Stimulated activated CD4-positive, alpha-beta T cell treated with anti-CD3 and anti-CD28 coated beads, TNF-alpha, amount 100 ng/mL, for 48 hours (primary cell): ENCODE data around the gene LRP10.

ENCODE experiments used
- DNase-seq, 3 donors: peaks; one replicate each; pipeline ENCODE4 v3.0.0-alpha.2; 2020; ENCODE audit warnings: low read depth in 3 of 3

Gene LRP10

GRCh38 chr14:22918804-22919600 lies 47.5 kb downstream of the LRP10 start, which contains the start of gene RBM23:
TSS of gene RBM23 (minus strand) at chr14:22919149.
- DNase-seq = peak; percentile 99 to 100 (median 99)

GRCh38 chr14:22919601-22919921 lies 48.0 kb downstream of the LRP10 start:
- DNase-seq = no peak

DNA sequence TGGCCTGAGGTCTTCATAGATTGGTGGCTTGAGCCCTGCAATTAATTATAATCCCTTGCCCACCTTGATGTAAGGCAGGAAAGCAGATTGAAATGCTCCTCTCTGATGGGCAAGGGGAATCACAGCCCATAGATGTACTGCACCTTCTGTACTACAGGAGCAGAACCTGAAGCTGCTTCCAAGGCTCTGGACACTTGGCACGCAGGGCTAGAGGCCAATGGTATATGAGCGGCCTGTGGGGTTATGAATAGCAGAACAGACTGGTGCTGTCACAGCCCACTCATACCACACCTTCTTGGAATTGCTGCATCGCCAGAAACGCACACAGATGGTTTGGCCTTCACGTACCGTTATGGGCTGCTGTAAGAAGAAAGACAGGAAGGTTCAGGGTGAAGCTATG lies 49.2 kb downstream of the LRP10 start:
- no peak for DNase-seq

DNA sequence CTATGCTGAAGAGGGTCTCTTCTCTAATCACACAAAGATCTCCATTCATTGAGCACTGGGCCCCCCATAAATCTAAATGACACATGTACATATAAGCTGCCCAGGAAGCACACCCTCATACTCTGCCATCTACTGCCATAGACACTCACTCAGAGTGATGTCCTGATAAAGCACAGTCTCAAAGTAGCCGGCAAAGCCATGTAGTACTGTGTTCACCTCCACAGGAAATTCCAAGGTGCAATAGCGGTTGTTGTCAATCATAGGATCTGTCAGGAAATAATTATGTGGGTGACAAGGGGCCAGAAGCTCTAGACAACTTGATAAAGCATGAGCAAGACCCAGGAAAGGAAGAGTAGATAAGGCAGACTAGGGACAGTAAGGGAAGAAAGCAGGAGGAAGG lies 50.8 kb downstream of the LRP10 start:
- DNase-seq = no peak

- DNase-seq = no peak
Observed at GRCh38 chr14:22923746-22924145, 52.2 kb downstream of the LRP10 start.

- DNase-seq = no peak
Observed at GRCh38 chr14:22925513-22925912, 54.0 kb downstream of the LRP10 start.

GRCh38 chr14:22926316-22926715 lies 54.8 kb downstream of the LRP10 start:
- no peak for DNase-seq

DNA sequence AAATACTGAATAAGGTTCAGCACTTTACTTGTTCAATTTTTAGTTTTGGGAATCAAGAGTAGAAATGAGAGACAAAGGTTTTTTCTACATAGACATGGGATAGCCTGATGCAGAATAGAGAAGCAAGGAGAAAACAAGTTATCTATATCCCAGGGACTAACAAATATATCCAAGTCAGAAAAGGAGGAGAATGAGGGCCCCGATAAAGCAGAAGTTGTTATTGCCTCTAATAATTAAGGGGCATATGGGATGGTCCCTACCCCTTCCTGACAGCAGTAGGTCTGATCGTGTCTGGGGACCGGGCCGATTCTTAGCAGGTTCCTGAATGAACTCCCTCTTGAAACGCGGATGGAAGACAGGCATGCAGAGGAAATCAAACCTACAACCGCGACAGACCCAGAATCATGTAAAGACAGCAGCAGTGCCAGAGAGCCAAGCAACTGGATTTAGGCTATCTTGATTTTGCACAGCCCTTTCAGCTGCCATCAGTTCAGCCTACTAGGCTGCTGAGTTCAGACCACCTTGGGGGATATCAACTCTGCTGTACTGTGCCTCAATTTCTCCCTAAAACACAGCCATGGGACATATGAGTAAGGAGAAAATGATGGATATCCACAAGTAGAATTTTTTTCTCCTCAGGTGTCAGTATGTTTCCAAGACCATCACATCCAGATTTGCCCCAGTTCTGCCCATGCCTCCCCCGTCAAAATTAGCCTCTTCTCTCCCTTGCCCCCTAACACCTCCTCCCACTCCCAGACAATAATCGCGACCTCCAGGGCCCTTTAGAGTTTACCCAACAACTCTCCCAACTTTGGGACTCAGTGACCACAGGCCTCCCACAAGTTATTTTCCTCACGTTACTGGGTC lies 56.9 kb downstream of the LRP10 start:
- DNase-seq = no peak

DNA sequence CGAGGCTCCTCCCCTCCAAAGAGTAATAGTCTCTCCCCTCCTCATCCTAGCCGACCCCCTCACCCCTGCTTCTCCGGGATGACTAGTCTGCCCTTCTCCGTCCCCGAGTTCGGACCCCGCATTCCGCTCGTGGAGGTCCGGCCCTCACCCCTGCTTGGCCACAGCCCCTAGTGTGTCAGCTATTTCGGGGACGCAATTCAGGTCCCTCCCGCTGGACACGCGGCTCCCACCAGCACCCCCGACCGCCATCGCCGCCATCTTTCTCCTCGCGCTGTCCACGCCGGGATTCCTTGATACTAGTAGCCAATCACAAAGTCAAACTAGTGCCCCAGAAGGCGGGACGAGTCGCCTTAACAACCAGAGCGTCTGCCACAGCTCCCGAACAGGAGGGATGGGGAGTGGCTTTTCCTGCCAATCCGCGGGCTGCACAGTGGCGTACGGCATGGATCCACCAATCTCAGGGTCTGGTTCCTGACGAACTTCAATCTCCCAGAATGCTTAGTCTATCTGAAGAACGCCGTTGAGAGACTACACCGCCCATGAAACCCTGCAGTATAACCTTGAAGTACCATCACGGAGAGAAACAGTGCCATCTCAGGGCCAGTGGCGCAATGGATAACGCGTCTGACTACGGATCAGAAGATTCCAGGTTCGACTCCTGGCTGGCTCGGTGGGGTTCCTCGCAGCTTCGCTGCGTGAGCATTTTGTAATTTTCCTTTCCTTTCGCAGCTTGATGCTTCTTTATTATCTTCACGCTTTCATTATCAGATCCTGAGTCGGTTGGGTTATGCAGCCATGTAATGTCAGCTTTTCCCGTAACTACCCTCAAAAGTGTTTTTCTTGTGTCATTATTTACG lies 57.8 kb downstream of the LRP10 start, which contains the start of gene PRMT5:
Gene PRMT5, minus strand, starts transcription at position 273 of the 857 bp plus-strand sequence. Its CDS starts 15 bp downstream, at position 258.
- peak; percentile 92 to 98 (median 94) for DNase-seq

GRCh38 chr14:22929961-22930364 lies 58.4 kb downstream of the LRP10 start:
- no peak for DNase-seq
